Ishikawa (cell line): ENCODE results near the gene PDE4D.

Source experiments
- CEBPB ChIP-seq: IDR thresholded peaks from 2 replicates; pipeline ENCODE4 v1.6.1; 2012
- CREB1 ChIP-seq: IDR thresholded peaks from 2 replicates; pipeline ENCODE4 v1.6.1; 2012; ENCODE audit warnings: low read depth
- EGR1 ChIP-seq: IDR thresholded peaks from 2 replicates; pipeline ENCODE4 v1.6.1; 2012
- EP300 ChIP-seq: IDR thresholded peaks from 2 replicates; pipeline ENCODE4 v1.6.1; 2012; ENCODE audit warnings: borderline replicate concordance
- FOXM1 ChIP-seq: IDR thresholded peaks from 2 replicates; pipeline ENCODE4 v1.6.1; 2012; ENCODE audit warnings: low read depth, borderline replicate concordance
- MAX ChIP-seq: IDR thresholded peaks from 2 replicates; pipeline ENCODE4 v1.6.1; 2012
- NFIC ChIP-seq: IDR thresholded peaks from 2 replicates; pipeline ENCODE4 v1.6.1; 2012
- RAD21 ChIP-seq: IDR thresholded peaks from 2 replicates; pipeline ENCODE4 v1.6.1; 2012; ENCODE audit warnings: low read depth
- REST ChIP-seq: IDR thresholded peaks from 2 replicates; pipeline ENCODE4 v1.6.1; 2012; ENCODE audit warnings: low read depth, mild to moderate bottlenecking
- TAF1 ChIP-seq: IDR thresholded peaks from 2 replicates; pipeline ENCODE4 v1.6.1; 2012; ENCODE audit warnings: low read depth, mild to moderate bottlenecking
- TCF12 ChIP-seq: IDR thresholded peaks from 2 replicates; pipeline ENCODE4 v1.6.1; 2012; ENCODE audit warnings: low read depth
- TEAD4 ChIP-seq: IDR thresholded peaks from 2 replicates; pipeline ENCODE4 v1.6.1; 2012
- USF1 ChIP-seq: IDR thresholded peaks from 2 replicates; pipeline ENCODE4 v1.6.1; 2012
- YY1 ChIP-seq: IDR thresholded peaks from 2 replicates; pipeline ENCODE4 v1.6.1; 2012; ENCODE audit warnings: low read depth
- ZBTB7A ChIP-seq: IDR thresholded peaks from 2 replicates; pipeline ENCODE4 v1.6.1; 2012; ENCODE audit warnings: low read depth

PDE4D gene

GRCh38 chr5:59620535-59621212, 272.9 kb downstream of the PDE4D start:
- TF ChIP-seq EP300 (no peak), EGR1 (no peak), YY1 (no peak), TCF12 (no peak), ZBTB7A (no peak), REST (no peak), NFIC (no peak), TEAD4 (no peak), USF1 (no peak), FOXM1 (no peak), RAD21 (no peak), CEBPB (no peak)

- TF ChIP-seq EP300 (no peak), EGR1 (no peak), MAX (no peak), CREB1 (no peak), FOXM1 (no peak), ZBTB7A (no peak), TCF12 (no peak), NFIC (no peak), RAD21 (no peak), YY1 (no peak), CEBPB (no peak), USF1 (no peak), REST (no peak), TAF1 (no peak), TEAD4 (no peak)
Measured at GRCh38 chr5:59618644-59619043, 274.9 kb downstream of the PDE4D start.

- no peak for TF ChIP-seq TAF1
- no peak for TF ChIP-seq TEAD4
- no peak for TF ChIP-seq YY1
- no peak for TF ChIP-seq CREB1
- no peak for TF ChIP-seq FOXM1
- no peak for TF ChIP-seq RAD21
- no peak for TF ChIP-seq MAX
- TF ChIP-seq TCF12, result no peak
- no peak for TF ChIP-seq ZBTB7A
- TF ChIP-seq CEBPB, result no peak
- no peak for TF ChIP-seq USF1
- TF ChIP-seq REST, result no peak
- TF ChIP-seq EP300, result no peak
- TF ChIP-seq EGR1, result no peak
- TF ChIP-seq NFIC, result no peak
Measured at GRCh38 chr5:59617186-59617771, 276.2 kb downstream of the PDE4D start.

GRCh38 chr5:59616413-59616812, 277.1 kb downstream of the PDE4D start:
- no peak for TF ChIP-seq RAD21
- no peak for TF ChIP-seq FOXM1
- no peak for TF ChIP-seq ZBTB7A
- no peak for TF ChIP-seq TCF12
- no peak for TF ChIP-seq REST
- TF ChIP-seq EP300, result no peak
- no peak for TF ChIP-seq USF1
- TF ChIP-seq TEAD4, result no peak
- no peak for TF ChIP-seq NFIC
- no peak for TF ChIP-seq CEBPB
- TF ChIP-seq TAF1, result no peak
- TF ChIP-seq EGR1, result no peak
- no peak for TF ChIP-seq YY1
- no peak for TF ChIP-seq CREB1
- TF ChIP-seq MAX, result no peak
